Measurements from ENCODE around the gene PTRHD1. TPM values are rescaled to one million over a fixed set of nuclear protein-coding genes. Genes with fewer than 3 reads are reported as not detected.
"Not testable (repeated sequence)": the region's sequence is repeated elsewhere in the genome, so short reads cannot be mapped to it uniquely, and the experiment has no call there.

PTRHD1 gene
- total RNA-seq, result 10 to 100 TPM; 24.5 to 27.1 TPM

DNA sequence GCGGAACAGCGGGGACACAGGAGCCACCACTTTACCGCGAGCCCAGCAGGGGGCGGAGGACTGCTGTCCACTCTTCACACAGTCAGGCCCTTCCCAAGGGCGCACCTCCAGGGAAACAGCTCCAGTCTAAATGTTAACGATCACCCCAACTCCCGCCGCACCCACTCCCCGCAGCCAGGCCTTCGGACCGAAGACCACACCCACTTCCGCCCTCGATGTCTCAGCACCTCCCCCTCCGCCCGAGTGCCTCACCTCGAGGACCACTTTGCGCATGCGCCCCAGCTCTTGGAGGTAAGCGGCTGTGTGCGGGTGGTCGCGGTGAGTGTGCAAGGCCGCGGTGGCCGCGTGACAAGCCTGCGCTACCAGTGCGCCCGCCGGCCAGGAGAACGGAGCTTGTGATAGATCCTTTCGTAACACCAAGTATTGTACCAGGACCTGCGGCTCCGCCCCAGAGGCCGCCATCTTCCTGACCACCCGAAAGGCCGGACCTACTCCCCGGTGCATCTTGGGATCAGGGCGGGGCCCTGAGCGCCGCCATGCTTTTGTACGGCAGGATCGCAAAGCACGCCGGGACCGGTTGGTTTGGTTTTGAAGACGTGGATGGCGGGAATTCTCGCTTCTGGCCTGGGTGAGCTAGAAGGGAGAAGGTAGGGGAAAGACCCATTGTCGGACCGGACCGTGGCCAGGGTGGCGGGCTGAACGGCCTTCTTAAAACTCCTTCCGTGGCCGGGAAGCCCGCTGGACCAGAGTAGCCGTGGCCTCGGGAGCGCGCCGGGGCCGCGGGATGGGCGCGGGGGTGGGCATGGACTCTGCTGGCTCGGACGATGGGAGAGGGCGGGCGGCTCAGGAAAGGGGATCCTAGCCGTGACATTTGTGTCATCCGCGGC, at the start of gene PTRHD1, which contains the start of gene CENPO:
Gene PTRHD1 (minus strand): TSS at position 518 of the 887 bp plus-strand sequence. CDS start 14 bp downstream, at position 504.
Gene CENPO (plus strand): TSS at position 552 of the 887 bp plus-strand sequence. CDS start 495 bp downstream, outside the sequence.
- ChIA-PET CTCF (interaction anchor here (0.9 to 1.5 kb wide), 3 partner anchors 34 to 358 kb away, joined by 3 to 10 read pairs (median 4); partner anchors contain the start of gene NCOA1), POLR2A (interaction anchor here (0.8 kb wide), 1 partner anchor 134 kb away, joined by 3 read pairs; no protein-coding TSS in a partner anchor)

GRCh38 chr2:24842081-24843050, 49.2 kb upstream of the PTRHD1 start:
- CTCF ChIA-PET, result no interaction called here
- POLR2A ChIA-PET, result no interaction called here

GRCh38 chr2:24840962-24841945, 48.1 kb upstream of the PTRHD1 start:
- CTCF ChIA-PET, result no interaction called here
- POLR2A ChIA-PET, result no interaction called here

GRCh38 chr2:24840164-24840869, 47.1 kb upstream of the PTRHD1 start:
- ChIA-PET CTCF (interaction anchor here (0.7 kb wide), 1 partner anchor 10 kb away, joined by 3 read pairs; no protein-coding TSS in a partner anchor), POLR2A (no interaction called here)

GRCh38 chr2:24839729-24840128, 46.5 kb upstream of the PTRHD1 start:
- ChIA-PET CTCF (interaction anchor here (0.7 kb wide), 1 partner anchor 9 kb away, joined by 3 read pairs; no protein-coding TSS in a partner anchor), POLR2A (no interaction called here)

DNA sequence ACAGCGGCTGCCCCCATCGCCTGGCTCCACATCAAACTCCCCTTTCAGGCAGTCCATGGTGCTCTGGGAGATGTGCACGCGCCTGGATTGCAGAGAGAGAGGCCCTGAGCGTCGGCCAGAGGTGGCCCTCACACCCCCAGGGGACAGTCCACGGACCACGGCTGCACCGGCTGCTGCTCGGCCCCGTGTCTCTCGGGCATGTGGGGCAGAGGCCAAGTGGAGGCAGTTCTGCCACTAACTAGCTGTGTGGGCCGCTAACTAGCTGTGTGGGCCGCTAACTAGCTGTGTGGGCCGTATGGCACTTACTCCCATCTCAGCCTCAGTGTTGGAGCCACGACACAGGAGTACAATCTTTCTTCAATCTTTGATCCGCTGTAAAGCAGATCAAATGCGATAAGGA, 45.4 kb upstream of the PTRHD1 start:
- ChIA-PET CTCF (no interaction called here), POLR2A (no interaction called here)

- CTCF ChIA-PET, result no interaction called here
Measured at GRCh38 chr2:24837996-24838513, 44.9 kb upstream of the PTRHD1 start.

DNA sequence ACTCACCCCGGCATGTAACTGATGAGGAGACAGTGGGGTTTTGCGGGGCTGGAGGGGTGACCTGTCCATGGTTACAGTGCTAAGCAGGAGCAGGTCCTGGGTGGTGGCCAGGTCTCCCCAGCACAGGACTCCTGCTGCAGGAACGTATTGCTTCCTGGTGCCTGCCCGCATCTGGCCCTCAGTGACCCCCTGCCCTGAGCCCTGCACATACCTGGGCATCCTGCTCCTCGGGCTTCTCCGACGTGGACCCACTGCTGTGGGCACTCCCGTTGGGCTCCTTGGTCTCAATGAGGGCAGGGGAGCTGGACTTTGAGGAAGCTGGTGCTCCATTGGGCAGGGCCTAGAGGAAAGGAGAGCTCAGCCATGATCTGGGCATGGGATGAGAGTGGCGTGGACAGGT, 43.5 kb upstream of the PTRHD1 start:
- POLR2A ChIA-PET, result no interaction called here
- CTCF ChIA-PET, result interaction anchor here (0.8 kb wide), 1 partner anchor 11 kb away, joined by 3 read pairs; no protein-coding TSS in a partner anchor

More at GRCh38 chr2:24837996-24838513, 44.9 kb upstream of the PTRHD1 start:
- POLR2A ChIA-PET, result no interaction called here

DNA sequence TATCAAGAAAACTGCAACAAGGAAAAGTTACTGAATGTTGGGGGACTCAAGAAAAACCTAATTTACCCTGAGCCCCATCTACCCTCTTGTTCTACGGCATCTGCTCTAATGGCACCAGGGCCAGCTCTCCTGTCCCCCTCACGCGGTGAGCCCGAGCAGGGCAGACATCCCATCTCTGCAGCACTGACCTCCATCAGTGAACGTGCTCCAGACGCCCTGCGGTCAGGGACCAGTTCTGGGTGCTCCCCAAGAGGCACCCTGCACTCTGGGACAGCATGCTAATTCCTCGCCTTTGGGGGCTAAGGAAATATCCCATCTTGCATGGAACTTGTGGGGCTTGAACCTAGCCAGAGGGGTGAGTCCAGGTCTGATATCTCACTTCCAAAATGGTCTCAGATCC, 43.0 kb upstream of the PTRHD1 start:
- ChIA-PET CTCF (interaction anchor here (0.8 kb wide), 1 partner anchor 11 kb away, joined by 3 read pairs; no protein-coding TSS in a partner anchor), POLR2A (interaction anchor here (0.8 kb wide), 1 partner anchor 342 kb away, joined by 3 read pairs; no protein-coding TSS in a partner anchor)

GRCh38 chr2:24835411-24835810, 42.2 kb upstream of the PTRHD1 start:
- CTCF ChIA-PET, result not testable (repeated sequence)
- POLR2A ChIA-PET, result interaction anchor here (0.8 kb wide), 1 partner anchor 343 kb away, joined by 3 read pairs; no protein-coding TSS in a partner anchor

GRCh38 chr2:24834733-24835395, 41.7 kb upstream of the PTRHD1 start:
- CTCF ChIA-PET, result no interaction called here

GRCh38 chr2:24833821-24834732, 40.9 kb upstream of the PTRHD1 start:
- ChIA-PET POLR2A (no interaction called here), CTCF (no interaction called here)

More at GRCh38 chr2:24834733-24835395, 41.7 kb upstream of the PTRHD1 start:
- POLR2A ChIA-PET, result interaction anchor here (0.6 kb wide), 1 partner anchor 11 kb away, joined by 5 read pairs; no protein-coding TSS in a partner anchor

- ChIA-PET CTCF (no interaction called here), POLR2A (no interaction called here)
Measured at GRCh38 chr2:24832931-24833701, 39.9 kb upstream of the PTRHD1 start.

- ChIA-PET POLR2A (no interaction called here), CTCF (no interaction called here)
Measured at GRCh38 chr2:24832521-24832920, 39.3 kb upstream of the PTRHD1 start.

DNA sequence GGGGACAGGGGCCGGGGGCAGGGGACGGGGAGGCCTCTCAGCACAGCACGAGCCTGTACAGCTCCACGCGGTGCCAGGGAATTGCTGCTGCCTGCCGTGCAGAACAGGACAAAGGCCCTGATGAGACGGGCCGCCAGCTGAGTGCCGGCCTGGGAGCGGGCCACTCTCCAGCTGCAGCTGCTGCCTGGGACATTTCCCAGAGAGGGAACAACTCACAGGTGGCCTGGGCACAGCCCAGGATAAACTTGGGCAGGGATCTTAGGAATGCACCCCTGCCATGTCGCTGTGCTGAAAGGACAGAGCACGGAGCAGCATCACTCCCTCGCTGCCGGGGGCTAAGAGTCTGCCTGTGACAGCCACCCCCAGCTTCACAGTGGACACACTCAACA, 38.9 kb upstream of the PTRHD1 start:
- ChIA-PET CTCF (no interaction called here), POLR2A (no interaction called here)

All from activated CD8-positive, alpha-beta memory T cell treated with anti-CD3 and anti-CD28 coated beads for 36 hours (primary cell).